ENCODE results near the gene ZNF273. TPM values are rescaled to one million over a fixed set of nuclear protein-coding genes. Genes with fewer than 3 reads are reported as not detected.
"Not testable (repeated sequence)": the region's sequence is repeated elsewhere in the genome, so short reads cannot be mapped to it uniquely, and the experiment has no call there.

The ZNF273 gene
- total RNA-seq, 2 experiments from 2014 or later: 22.8 to 23.7 TPM

DNA sequence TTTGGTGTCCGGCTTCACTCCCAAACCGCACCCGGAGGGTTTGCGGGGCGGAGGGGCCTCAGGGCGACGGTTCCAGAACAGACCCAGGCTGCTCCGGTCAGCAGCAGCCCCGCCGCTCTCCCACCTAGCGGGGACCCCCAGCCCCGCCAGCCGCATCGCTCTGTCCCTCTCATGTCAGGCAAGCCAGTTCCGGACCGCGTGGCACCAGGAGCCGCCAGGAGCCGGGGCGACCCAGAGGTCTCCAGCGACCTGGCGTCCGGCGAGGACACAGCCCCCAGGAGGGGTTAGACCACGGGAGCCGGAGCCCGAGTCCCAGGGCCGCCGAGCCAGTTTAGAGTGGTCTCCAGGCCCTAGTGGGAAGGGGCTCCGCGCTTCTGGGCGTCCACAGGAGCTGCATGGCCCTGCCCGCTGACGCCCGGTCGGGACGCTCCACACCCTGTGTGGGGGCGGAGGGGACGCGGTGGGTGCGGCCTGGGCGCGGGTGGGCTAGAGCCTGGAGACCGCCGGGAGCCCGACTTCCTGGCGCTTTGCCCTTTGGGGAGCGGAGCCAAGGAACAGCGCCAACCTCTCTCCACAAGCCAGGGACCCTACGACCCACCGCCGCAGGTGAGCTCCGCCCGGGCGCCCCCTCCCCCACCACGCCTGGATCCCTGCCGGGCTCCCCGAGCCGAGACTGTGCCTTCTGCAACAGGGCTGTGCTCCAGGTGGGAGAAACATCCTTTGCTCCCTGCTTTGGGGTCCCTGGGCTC, 44.4 kb downstream of the ZNF273 start:
- H3K4me2 ChIP-seq (ENCODE audit: low read length): no peak overlapping the region
- no peaks in the 10 kb centered on the region for H3K36me3 ChIP-seq (ENCODE audit: insufficient read depth, low read length)
- no peaks in the 10 kb centered on the region for H3K9me2 ChIP-seq (ENCODE audit: insufficient read depth, low read length)
- ChIA-PET POLR2A (interaction anchor here (0.5 to 0.6 kb wide), 2 partner anchors 31 to 74 kb away, joined by 3 to 4 read pairs; no protein-coding TSS in a partner anchor), CTCF (ENCODE audit: unreplicated experiment) (no interaction called here)
- no peak overlapping the region for H3K27ac ChIP-seq (ENCODE audit: low read depth, low read length, poor library complexity, severe bottlenecking)
- intact Hi-C loops (cut with micrococcal nuclease; ENCODE audit: unreplicated experiment): no loop called here
- no TSS peak for BruUV-seq (replicated peaks)
- TF ChIP-seq, protein P1, sequence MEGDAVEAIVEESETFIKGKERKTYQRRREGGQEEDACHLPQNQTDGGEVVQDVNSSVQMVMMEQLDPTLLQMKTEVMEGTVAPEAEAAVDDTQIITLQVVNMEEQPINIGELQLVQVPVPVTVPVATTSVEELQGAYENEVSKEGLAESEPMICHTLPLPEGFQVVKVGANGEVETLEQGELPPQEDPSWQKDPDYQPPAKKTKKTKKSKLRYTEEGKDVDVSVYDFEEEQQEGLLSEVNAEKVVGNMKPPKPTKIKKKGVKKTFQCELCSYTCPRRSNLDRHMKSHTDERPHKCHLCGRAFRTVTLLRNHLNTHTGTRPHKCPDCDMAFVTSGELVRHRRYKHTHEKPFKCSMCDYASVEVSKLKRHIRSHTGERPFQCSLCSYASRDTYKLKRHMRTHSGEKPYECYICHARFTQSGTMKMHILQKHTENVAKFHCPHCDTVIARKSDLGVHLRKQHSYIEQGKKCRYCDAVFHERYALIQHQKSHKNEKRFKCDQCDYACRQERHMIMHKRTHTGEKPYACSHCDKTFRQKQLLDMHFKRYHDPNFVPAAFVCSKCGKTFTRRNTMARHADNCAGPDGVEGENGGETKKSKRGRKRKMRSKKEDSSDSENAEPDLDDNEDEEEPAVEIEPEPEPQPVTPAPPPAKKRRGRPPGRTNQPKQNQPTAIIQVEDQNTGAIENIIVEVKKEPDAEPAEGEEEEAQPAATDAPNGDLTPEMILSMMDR (conservative IDR thresholded peaks at IDR 0.05; ENCODE audit: low read length): no peak
- TF ChIP-seq EZH2phosphoT487 (IDR thresholded peaks at IDR 0.05; ENCODE audit: borderline replicate concordance, low read depth, low read length): no peak
- H3K4me1 ChIP-seq (ENCODE audit: insufficient read depth, low read length, poor library complexity, severe bottlenecking): no peaks in the 10 kb centered on the region
- DNase-seq (ENCODE audit: low spot score): no peak
- no peaks in the 10 kb centered on the region for H3K9me3 ChIP-seq (ENCODE audit: low read length)
- H4K20me1 ChIP-seq (ENCODE audit: insufficient read depth, low read length): no peaks in the 10 kb centered on the region
- H3K79me2 ChIP-seq (ENCODE audit: insufficient read depth, low read depth, low read length): no peaks in the 10 kb centered on the region
- no peak overlapping the region for H2AFZ ChIP-seq (ENCODE audit: low read length)
- H3K4me3 ChIP-seq (ENCODE audit: low read depth, low read length, poor library complexity, severe bottlenecking): no peak overlapping the region

DNA sequence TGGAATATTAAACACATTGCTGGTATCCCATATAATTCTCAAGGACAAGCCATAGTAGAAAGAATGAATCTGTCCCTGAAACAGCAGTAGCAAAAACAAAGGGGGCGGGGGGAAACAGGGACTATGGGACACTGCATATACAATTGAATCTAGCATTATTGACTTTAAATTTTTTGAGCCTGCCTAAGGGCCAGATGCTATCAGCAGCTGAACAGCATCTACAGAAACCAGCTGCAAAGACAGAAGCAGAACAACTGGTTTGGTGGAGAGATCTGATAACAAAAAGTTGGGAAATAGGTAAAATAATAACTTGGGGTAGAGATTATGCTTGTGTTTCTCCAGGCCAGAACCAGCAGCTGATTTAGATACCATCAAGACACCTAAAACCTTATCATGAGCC, 45.7 kb downstream of the ZNF273 start:
- H3K4me3 ChIP-seq (ENCODE audit: low read depth, low read length, poor library complexity, severe bottlenecking); BruUV-seq (replicated peaks); H4K20me1 ChIP-seq (ENCODE audit: insufficient read depth, low read length); H3K36me3 ChIP-seq (ENCODE audit: insufficient read depth, low read length); intact Hi-C loops (cut with micrococcal nuclease; ENCODE audit: unreplicated experiment); CTCF ChIA-PET (ENCODE audit: unreplicated experiment); H3K4me1 ChIP-seq (ENCODE audit: insufficient read depth, low read length, poor library complexity, severe bottlenecking); DNase-seq (ENCODE audit: low spot score); H3K9me3 ChIP-seq (ENCODE audit: low read length); H3K4me2 ChIP-seq (ENCODE audit: low read length); H3K79me2 ChIP-seq (ENCODE audit: insufficient read depth, low read depth, low read length); H3K9me2 ChIP-seq (ENCODE audit: insufficient read depth, low read length); H2AFZ ChIP-seq (ENCODE audit: low read length); H3K27ac ChIP-seq (ENCODE audit: low read depth, low read length, poor library complexity, severe bottlenecking): not testable (repeated sequence)
- POLR2A ChIA-PET: interaction anchor here (0.7 kb wide), 1 partner anchor 814 kb away, joined by 5 read pairs; no protein-coding TSS in a partner anchor

DNA sequence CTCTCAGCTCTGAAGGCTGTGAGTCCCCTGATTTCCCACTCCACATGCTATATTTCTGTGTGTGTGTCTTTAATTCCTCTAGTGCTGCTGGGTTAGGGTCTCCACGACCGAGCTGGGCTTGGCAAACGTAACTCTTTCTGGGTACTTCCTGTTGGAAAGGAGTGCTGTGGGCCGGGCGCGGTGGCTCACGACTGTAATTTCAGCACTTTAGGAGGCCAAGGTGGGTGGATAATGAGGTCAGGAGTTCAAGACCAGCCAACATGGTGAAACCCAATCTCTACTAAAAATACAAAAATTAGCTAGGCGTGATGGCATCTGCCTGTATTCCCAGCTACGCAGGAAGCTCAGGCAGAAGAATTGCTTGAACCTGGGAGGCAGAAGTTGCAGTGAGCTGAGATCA, 47.6 kb downstream of the ZNF273 start:
- H3K4me3 ChIP-seq (ENCODE audit: low read depth, low read length, poor library complexity, severe bottlenecking); H2AFZ ChIP-seq (ENCODE audit: low read length); H3K9me2 ChIP-seq (ENCODE audit: insufficient read depth, low read length); H4K20me1 ChIP-seq (ENCODE audit: insufficient read depth, low read length); BruUV-seq (replicated peaks); H3K4me1 ChIP-seq (ENCODE audit: insufficient read depth, low read length, poor library complexity, severe bottlenecking); H3K9me3 ChIP-seq (ENCODE audit: low read length); CTCF ChIA-PET (ENCODE audit: unreplicated experiment); H3K4me2 ChIP-seq (ENCODE audit: low read length); H3K36me3 ChIP-seq (ENCODE audit: insufficient read depth, low read length); DNase-seq (ENCODE audit: low spot score); H3K79me2 ChIP-seq (ENCODE audit: insufficient read depth, low read depth, low read length); H3K27ac ChIP-seq (ENCODE audit: low read depth, low read length, poor library complexity, severe bottlenecking): not testable (repeated sequence)
- intact Hi-C loops (cut with micrococcal nuclease; ENCODE audit: unreplicated experiment): loop anchor here (1.0 to 5.0 kb wide), 3 partner anchors 62 to 357 kb away; no protein-coding TSS in a partner anchor
- POLR2A ChIA-PET: interaction anchor here (0.5 to 1.6 kb wide), 3 partner anchors 9 to 56 kb away, joined by 3 to 5 read pairs (median 3); partner anchors contain the start of gene ERV3-1

All from OCI-LY7 (cell line).